GM23338 (cell line): ENCODE measurements around the gene AKIRIN1. TPM values are rescaled to one million over a fixed set of nuclear protein-coding genes. Genes with fewer than 3 reads are reported as not detected.
A peak's percentile ranks its signal among the peaks of the same experiment; 100 is the strongest.

Source experiments
- ATAC-seq: fragments of 200-7000 bp; cut with Tn5 transposase; 3 replicates; pipeline ENCODE4 v1.9.1; 2020
- DNase-seq: peaks from one replicate; pipeline ENCODE4 v3.0.0-alpha.2; 2015; ENCODE audit warnings: low spot score
- H2AFZ ChIP-seq: fragments of 200-600 bp; sonication (generic); 2 replicates; pipeline ENCODE4 v1.8.0; 2016; ENCODE audit warnings: antibody characterized with exemption, mild to moderate bottlenecking, moderate library complexity
- H3F3A ChIP-seq: fragments of 200-600 bp; sonication (generic); replicated peaks from 2 replicates; pipeline ENCODE4 v1.8.0; 2017; ENCODE audit warnings: antibody characterized with exemption, mixed run types, low read depth
- H3K27ac ChIP-seq: fragments of 200-600 bp; sonication (generic); 2 replicates; pipeline ENCODE4 v1.6.1; 2016; ENCODE audit warnings: low read depth
- H3K27me3 ChIP-seq: fragments of 200-600 bp; sonication (generic); 2 replicates; pipeline ENCODE4 v1.8.0; 2016; ENCODE audit warnings: mild to moderate bottlenecking, mixed run types, moderate library complexity; ENCODE audit not compliant: insufficient read depth
- H3K36me3 ChIP-seq: fragments of 200-600 bp; sonication (generic); 2 replicates; pipeline ENCODE4 v1.8.0; 2016; ENCODE audit warnings: mild to moderate bottlenecking; ENCODE audit not compliant: insufficient read depth
- H3K4me1 ChIP-seq: fragments of 200-600 bp; sonication (generic); 2 replicates; pipeline ENCODE4 v1.8.0; 2016; ENCODE audit warnings: mild to moderate bottlenecking, moderate library complexity; ENCODE audit not compliant: insufficient read depth
- H3K4me2 ChIP-seq: fragments of 200-600 bp; sonication (generic); 2 replicates; pipeline ENCODE4 v1.7.1; 2017; ENCODE audit warnings: mixed run types
- H3K4me3 ChIP-seq: fragments of 200-600 bp; sonication (generic); 2 replicates; pipeline ENCODE4 v1.6.1; 2016; ENCODE audit warnings: mixed run types
- H3K79me2 ChIP-seq: fragments of 200-600 bp; sonication (generic); replicated peaks from 2 replicates; pipeline ENCODE4 v1.8.0; 2017; ENCODE audit warnings: mild to moderate bottlenecking; ENCODE audit not compliant: insufficient read depth
- H3K9me2 ChIP-seq: fragments of 200-600 bp; sonication (generic); 2 replicates; pipeline ENCODE4 v1.8.0; 2017; ENCODE audit not compliant: insufficient read depth
- H4K20me1 ChIP-seq: fragments of 200-600 bp; sonication (generic); replicated peaks from 2 replicates; pipeline ENCODE4 v1.8.0; 2017; ENCODE audit warnings: mild to moderate bottlenecking; ENCODE audit not compliant: insufficient read depth
- H3K27ac Mint-ChIP-seq: 2 replicates; pipeline ENCODE4 v1.8.0; 2020; ENCODE audit warnings: inconsistent platforms, mild to moderate bottlenecking, moderate library complexity, mixed read lengths
- H3K27me3 Mint-ChIP-seq: 3 replicates; pipeline ENCODE4 v1.8.0; 2022; ENCODE audit warnings: low read depth, mild to moderate bottlenecking, moderate library complexity, mixed read lengths, inconsistent platforms; ENCODE audit not compliant: insufficient read depth, poor library complexity
- H3K36me3 Mint-ChIP-seq: 3 replicates; pipeline ENCODE4 v1.8.0; 2021; ENCODE audit warnings: low read depth, mild to moderate bottlenecking, inconsistent platforms, moderate library complexity, mixed read lengths
- H3K4me1 Mint-ChIP-seq: 3 replicates; pipeline ENCODE4 v1.8.0; 2020; ENCODE audit warnings: mild to moderate bottlenecking, inconsistent platforms, mixed read lengths
- H3K4me3 Mint-ChIP-seq: 3 replicates; pipeline ENCODE4 v1.8.0; 2021; ENCODE audit warnings: moderate library complexity, mild to moderate bottlenecking, inconsistent platforms, mixed read lengths
- H3K9me3 Mint-ChIP-seq: 3 replicates; pipeline ENCODE4 v1.8.0; 2020; ENCODE audit warnings: moderate library complexity, mild to moderate bottlenecking, inconsistent platforms, mixed read lengths
- CREB1 ChIP-seq: fragments of 250-450 bp; sonication (Bioruptor Pico); IDR thresholded peaks from 2 replicates; pipeline ENCODE4 v1.5.0; 2020; ENCODE audit warnings: low read depth, mild to moderate bottlenecking, moderate library complexity
- EZH2 ChIP-seq: fragments of 200-600 bp; sonication (generic); IDR thresholded peaks from one replicate; pipeline ENCODE4 v1.8.0; 2017; ENCODE audit warnings: antibody characterized with exemption, mild to moderate bottlenecking, low read depth; ENCODE audit not compliant: unreplicated experiment
- EZH2phosphoT487 ChIP-seq: fragments of 200-600 bp; sonication (generic); IDR thresholded peaks from one replicate; pipeline ENCODE4 v1.8.1; 2018; ENCODE audit warnings: antibody characterized with exemption; ENCODE audit not compliant: unreplicated experiment
- JUNB ChIP-seq: IDR thresholded peaks from one replicate; pipeline ENCODE4 v1.6.1; 2016; ENCODE audit warnings: antibody characterized with exemption; ENCODE audit not compliant: unreplicated experiment
- NANOG ChIP-seq: IDR thresholded peaks from 2 replicates; pipeline ENCODE4 v1.6.1; 2016; ENCODE audit warnings: antibody characterized with exemption, borderline replicate concordance
- POLR2AphosphoS5 ChIP-seq: IDR thresholded peaks from 2 replicates; pipeline ENCODE4 v1.6.1; 2016; ENCODE audit warnings: antibody characterized with exemption, low read depth
- REST ChIP-seq: IDR thresholded peaks from one replicate; pipeline ENCODE4 v1.6.1; 2018; ENCODE audit warnings: antibody characterized with exemption; ENCODE audit not compliant: unreplicated experiment
- STAT1 ChIP-seq: IDR thresholded peaks from one replicate; pipeline ENCODE4 v1.6.1; 2016; ENCODE audit warnings: antibody characterized with exemption; ENCODE audit not compliant: unreplicated experiment
- ZNF114 ChIP-seq: fragments of 250-450 bp; sonication (Bioruptor Pico); IDR thresholded peaks from 2 replicates; pipeline ENCODE4 v1.5.0; 2020; ENCODE audit warnings: mild to moderate bottlenecking, moderate library complexity
- ZNF331 ChIP-seq: fragments of 250-450 bp; sonication (Bioruptor Pico); IDR thresholded peaks from 2 replicates; pipeline ENCODE4 v1.5.0; 2020; ENCODE audit warnings: low read depth, mild to moderate bottlenecking, moderate library complexity
- ZNF462 ChIP-seq: fragments of 250-450 bp; sonication (Bioruptor Pico); IDR thresholded peaks from 2 replicates; pipeline ENCODE4 v1.5.0; 2020; ENCODE audit warnings: mild to moderate bottlenecking, moderate library complexity
- polyA plus RNA-seq: library from polyadenylated mRNA; unstranded; fragments of >200 nt; fragmentation: Nextera tagmentation; extraction: Ambion mirVana; gene quantifications from 2 replicates; pipeline ENCODE4 v1.2.1, GENCODE V29; 2016
- total RNA-seq: library from RNA; depleted of rRNA; stranded (reverse); fragments of >200 nt; shearing (Covaris generic); gene quantifications from 2 replicates; pipeline ENCODE4 v1.2.3, GENCODE V29; 2014

The AKIRIN1 gene
- total and polyA plus RNA-seq, 2 experiments from 2014 or later = 162 to 254 TPM

GRCh38 chr1:39016604-39017171 lies 25.6 kb downstream of the AKIRIN1 start:
- peaks cover 5% of the 10 kb centered on the region for H3K27me3 Mint-ChIP-seq
- H3K4me3 Mint-ChIP-seq = peak overlapping the region; percentile 40; the same call in 1 of the 3 replicates
- Histone ChIP-seq H3K4me1 (peaks cover 24% of the 10 kb centered on the region), H3K27ac (peak overlapping the region; percentile 84), H4K20me1 (0 out of 2 replicates have a peak, but pooled peaks cover 4% of the 10 kb centered on the region), H2AFZ (peak overlapping the region; percentile 40), H3K79me2 (no peaks in the 10 kb centered on the region), H3F3A (peaks cover 19% of the 10 kb centered on the region), H3K9me2 (no peaks in the 10 kb centered on the region), H3K4me2 (peak overlapping the region; percentile 68), H3K4me3 (peak overlapping the region; percentile 31; the same call in 1 of the 2 replicates), H3K36me3 (no peaks in the 10 kb centered on the region), H3K27me3 (no peaks in the 10 kb centered on the region)
- peaks cover 28% of the 10 kb centered on the region for H3K4me1 Mint-ChIP-seq
- ATAC-seq (peak; percentile 92), DNase-seq (peak; percentile 67)
- H3K27ac Mint-ChIP-seq = peak overlapping the region; percentile 77
- no peaks in the 10 kb centered on the region; the same call in 2 of the 3 replicates for H3K9me3 Mint-ChIP-seq
- no peak for TF ChIP-seq JUNB
- TF ChIP-seq EZH2phosphoT487 = no peak
- TF ChIP-seq ZNF114 (CRISPR knock-in tag) = no peak
- TF ChIP-seq CREB1 (CRISPR knock-in tag) = no peak
- TF ChIP-seq ZNF331 = no peak
- no peak for TF ChIP-seq STAT1
- TF ChIP-seq ZNF462 (CRISPR knock-in tag) = no peak
- TF ChIP-seq REST = no peak
- no peak for TF ChIP-seq NANOG
- TF ChIP-seq POLR2AphosphoS5 = no peak
- TF ChIP-seq EZH2 = no peak
- peaks cover 20% of the 10 kb centered on the region for H3K36me3 Mint-ChIP-seq
